ENCODE data around the gene CLDN34. TPM values are rescaled to one million over a fixed set of nuclear protein-coding genes. Genes with fewer than 3 reads are reported as not detected.
A peak's percentile ranks its signal among the peaks of the same experiment; 100 is the strongest.

Gene CLDN34, protein sequence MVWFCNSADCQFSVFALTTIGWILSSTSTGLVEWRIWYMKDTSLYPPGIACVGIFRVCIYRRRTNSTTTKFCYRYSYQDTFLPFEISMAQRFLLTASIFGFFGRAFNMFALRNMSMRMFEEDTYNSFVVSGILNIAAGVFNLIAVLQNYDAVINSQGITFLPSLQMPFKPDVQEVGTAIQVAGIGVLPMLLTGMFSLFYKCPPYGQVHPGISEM
- not detected in 2 replicates for total RNA-seq

DNA sequence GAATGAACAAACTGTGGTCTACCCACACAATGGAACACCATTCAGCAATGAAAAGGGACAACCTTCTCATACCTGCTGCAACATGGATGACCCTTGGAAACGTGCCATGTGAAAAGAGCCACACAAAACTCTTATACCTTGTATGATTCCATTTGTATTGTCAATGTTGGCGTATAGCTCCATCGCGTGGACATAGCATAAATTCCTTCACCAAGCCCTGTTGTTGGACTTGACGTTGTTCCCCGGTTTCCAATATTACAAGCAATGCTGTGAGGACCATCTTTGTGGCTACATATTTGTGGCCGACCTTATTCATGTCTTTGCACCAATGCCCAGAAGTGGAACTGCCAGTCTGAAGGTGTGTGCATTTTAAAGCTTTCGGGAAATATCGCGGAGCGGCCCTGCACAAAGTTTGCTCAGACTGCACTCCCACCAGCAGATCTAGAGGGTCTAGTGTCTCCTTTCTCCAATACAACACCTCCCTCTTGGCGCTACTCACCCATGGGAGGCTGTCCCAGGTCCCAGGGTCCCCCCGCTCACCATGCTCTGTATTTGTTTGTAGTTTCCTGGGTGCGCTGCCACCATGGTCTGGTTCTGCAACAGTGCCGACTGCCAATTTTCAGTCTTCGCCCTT, at the start of gene CLDN34:
Gene CLDN34, plus strand, starts transcription at position 584 of the 634 bp plus-strand sequence. Its CDS starts 0 bp downstream, at position 584.
- peak; percentile 5 for DNase-seq

DNA sequence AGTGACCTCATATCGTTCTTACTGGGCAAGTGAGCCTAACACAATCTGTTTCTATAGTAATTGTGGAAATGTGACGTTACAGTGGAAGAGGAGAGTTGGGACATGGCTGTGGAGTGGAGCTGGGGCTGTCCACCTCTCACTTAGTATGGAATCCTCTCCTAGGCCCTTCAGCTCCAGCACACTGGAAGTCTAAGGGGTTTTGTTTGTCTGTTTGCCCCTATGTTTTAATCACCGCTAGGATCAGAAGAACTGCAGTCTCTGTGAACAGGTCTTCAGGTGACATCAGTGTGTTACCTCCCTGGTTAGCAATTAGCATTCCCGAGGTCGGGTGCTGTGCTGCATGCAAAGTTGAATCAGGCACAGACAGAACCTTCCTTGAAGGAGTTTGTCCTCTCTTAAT, 49.3 kb upstream of the CLDN34 start:
- DNase-seq: no peak

DNA sequence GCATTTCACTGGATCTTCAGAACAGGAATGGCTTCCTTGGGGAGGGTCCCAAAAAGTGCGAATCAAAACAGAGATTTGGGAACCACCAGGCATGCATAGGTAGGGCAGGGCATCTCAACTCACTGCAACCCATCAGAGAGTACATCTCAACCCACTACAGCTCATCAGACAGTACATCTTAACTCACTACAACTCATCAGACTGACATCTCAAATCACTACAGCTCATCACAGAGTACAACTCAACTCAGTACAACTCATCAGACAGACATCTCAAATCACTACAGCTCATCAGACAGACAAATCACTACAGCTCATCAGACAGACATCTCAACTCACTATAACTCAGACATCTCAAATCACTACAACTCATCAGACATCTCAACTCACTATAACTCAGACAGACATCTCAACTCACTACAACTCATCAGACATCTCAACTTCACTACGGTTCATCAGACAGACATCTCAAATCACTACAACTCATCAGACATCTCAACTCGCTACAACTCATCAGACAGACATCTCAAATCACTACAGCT, 47.5 kb upstream of the CLDN34 start:
- no peak for DNase-seq

DNA sequence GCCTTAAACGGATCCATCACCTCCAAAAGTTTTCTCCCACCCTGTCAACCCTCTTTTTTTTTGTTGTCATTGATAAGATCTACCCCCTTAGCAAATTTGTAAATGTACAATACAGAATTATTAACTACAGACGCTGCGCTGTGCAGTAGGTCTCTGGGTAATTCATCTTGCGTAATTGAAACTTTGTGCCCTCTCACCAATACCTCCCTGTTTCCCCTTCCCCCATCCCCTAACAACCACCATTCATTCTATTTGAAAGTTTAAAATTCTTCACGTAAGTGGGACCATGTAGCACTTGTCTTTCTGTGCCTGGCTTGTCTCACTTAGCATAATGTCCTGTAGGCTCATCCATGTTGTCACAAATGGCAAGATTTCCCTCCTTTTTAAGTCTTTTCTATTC, 45.8 kb upstream of the CLDN34 start:
- DNase-seq: no peak

- peak; percentile 17 for DNase-seq
These were observed 43.8 kb upstream of the CLDN34 start for GRCh38 chrX:9923357-9923756.

DNA sequence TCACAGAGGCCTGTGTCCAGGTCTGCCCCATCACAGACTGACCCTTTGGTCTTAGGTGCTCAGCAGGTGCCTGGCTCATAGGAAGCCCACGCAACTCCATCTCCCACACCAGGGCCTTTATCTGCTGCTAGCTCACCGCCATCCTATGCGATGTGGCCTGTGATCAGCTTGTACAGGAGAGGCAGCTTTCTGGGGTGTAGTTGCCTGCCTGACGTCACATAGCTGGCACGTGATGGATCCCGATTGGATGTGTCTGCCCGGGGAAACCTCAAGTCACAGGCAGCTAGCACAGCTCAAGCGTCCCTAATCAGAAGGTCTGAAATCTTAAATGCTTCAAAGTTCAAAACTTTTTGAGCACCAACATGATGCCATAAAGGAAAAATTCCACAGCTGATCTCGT, 41.2 kb upstream of the CLDN34 start:
- no peak for DNase-seq

DNA sequence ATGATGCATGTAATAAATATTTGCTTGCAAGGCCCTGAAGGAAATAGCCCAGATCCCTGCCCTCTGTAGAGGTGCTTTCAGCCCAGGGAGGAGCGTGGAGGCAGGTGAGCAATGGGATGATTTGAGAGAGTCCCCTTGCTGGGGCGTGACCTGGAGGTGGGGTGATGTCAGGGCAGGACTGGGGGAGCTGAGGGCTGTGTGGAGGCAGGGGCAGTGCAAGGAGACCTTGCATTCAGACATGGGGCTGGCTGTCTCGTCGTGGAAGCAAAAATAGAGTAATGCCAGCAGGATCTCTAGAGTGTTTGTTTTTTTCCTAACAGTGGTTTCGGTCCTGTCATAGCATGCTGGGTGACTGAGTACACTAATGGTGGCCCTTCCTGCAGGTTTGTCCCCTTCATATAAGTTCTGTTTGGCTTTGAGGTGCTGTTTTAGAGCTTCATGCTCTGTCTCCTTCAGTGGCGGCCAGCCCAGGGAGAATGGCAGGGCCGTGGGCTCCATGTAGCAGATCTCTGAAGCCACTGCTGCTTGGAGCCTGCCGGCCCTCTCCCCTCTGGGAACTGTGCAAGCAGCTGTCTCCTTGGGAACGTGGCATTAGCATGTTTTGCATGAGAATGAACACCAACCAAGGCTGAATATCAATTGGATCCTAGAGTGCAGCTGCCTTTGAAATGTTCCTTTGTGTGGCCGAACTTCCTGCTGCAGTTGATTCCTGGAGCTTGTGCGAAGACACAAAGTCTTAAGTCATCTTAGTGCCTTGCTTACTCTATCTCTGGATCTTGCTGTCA, 39.3 kb upstream of the CLDN34 start:
- no peak for DNase-seq

GRCh38 chrX:9935436-9935835, 31.7 kb upstream of the CLDN34 start:
- no peak for DNase-seq

GRCh38 chrX:9937761-9938160, 29.4 kb upstream of the CLDN34 start:
- DNase-seq: no peak

DNA sequence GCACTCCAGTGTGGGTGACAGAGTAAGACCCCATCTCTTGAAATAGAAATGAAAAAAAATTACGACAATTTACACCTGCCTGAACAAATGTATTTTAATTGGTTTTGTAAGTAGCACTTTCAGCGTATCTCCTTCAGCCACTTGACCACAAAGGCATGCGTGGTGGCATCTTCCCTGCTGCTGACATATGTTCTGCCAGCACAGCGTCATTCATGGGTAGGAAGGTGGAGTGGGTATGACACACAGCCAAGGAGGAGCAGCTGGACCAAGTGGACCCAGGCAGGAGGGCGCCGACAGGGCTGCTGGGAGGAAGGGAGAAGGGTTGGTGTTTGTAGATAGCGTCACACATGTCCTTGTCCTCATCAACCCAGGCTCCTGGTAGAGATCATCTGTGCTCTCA, 28.6 kb upstream of the CLDN34 start:
- DNase-seq: no peak

DNA sequence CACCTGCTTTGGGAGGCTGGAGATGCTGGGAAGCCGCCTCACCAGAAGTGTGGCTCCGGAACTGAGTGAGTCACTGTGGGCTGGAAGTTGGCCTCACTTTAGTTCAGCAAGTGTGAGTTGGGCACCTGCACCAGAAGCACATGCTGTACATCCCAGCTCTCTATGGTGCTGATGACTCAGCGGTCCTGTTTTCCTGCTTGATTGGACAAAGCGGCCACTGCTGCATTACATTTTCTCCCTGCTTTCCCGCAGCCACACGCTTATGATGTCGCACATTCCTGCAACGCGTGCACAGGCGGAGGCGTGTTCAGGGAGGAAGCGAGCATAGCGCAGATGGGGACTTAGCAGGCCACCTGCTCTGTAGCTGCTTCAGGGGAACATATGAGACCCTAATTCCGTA, 26.7 kb upstream of the CLDN34 start:
- peak; percentile 91 for DNase-seq

DNA sequence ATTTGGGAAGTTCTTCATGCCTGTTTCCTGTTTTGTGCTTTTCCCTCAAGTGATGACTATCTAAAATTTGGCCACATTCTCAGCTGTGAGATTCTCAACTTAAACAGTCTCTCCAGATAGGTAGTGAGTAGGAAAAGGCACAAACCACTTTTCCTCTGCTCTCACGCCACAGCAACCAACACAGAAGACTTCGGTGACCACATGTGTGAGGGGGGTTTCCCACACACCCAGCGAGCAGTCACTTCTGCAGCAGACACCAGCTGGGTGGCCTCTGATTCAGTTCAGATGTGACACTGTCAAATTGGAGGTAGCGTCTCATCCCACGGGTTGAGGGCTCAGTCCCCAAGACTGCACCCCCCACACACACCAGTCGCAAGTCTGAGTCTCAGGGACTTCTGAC, 25.1 kb upstream of the CLDN34 start:
- DNase-seq: no peak

GRCh38 chrX:9943420-9943819, 23.7 kb upstream of the CLDN34 start:
- DNase-seq: no peak

GRCh38 chrX:9947131-9947794, 19.9 kb upstream of the CLDN34 start:
- DNase-seq: no peak

GRCh38 chrX:9948406-9948805, 18.8 kb upstream of the CLDN34 start:
- no peak for DNase-seq

GRCh38 chrX:9952300-9952699, 14.9 kb upstream of the CLDN34 start:
- DNase-seq: no peak

DNA sequence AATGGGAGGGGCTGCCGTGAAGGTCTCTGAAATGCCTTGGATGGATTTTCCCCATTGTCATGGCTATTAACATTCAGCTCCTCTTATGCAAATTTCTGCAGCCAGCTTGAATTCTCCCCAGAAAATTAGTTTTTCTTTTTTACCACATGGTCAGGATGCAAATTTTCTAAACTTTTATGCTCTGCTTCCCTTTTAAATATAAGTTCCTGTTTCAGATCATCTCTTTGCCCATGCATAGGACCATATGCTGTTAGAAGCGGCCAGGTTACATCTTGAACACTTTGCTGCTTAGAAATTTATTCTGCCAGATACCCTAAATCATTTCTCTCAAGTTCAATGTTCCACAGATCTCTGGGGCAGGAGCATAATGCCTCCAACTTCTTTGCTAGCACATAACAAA, 13.8 kb upstream of the CLDN34 start:
- no peak for DNase-seq

DNA sequence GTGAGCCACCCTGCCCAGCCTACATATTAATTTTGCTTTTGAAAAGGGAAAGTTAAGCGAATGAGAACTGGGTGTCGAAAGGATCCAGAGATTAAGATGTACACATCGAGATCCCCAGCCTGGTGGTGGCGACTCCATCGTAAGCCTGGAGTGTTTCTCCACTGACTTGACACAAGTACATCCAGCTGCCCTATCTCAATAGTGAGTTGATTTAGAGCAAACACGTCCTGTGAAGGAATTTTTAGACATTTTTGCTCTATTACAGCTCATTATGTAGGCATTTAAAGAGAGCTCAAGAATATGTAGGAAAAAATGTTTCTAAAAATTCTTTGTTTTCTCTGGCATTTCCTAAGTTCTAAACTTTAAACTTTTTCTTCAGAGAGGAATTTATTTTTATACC, 11.7 kb upstream of the CLDN34 start:
- DNase-seq: no peak

DNA sequence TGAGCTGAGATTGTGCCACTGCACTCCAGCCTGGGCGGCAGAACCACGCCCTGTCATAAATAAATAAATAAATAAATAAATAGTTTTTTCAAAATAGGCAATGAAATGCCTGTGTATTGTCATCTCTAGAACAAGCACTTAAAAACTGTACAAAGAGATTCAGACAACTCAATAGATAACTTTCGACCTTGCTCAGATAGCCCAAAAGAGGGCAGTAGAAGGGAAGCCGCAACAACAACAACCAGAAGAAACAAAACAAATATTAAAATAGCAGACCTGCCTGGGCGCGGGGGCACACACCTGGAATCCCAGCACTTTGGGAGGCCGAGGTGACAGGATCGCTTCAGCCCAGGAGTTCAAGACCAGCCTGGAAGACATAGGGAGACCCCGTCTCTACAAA, 9.4 kb upstream of the CLDN34 start:
- DNase-seq: no peak

DNA sequence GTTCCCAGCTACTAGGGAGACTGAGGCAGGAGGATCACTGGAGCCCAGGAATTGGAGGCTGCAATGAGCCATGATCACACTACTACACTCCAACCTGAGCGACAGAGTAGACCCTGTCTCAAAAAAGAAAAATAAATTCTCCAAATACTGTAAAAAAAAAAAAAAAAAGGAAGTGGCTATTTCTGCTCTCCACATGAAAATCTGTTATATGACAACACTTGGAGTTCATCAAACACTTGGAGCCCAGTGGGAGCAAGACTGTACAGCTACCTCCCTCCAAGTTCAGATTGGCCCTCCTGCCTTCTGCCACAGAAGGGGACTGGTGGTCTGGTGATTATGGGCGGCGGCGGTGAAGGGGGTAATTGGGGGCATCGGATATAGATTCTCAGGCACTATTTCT, 9.0 kb upstream of the CLDN34 start:
- no peak for DNase-seq

GRCh38 chrX:9961750-9962149, 5.4 kb upstream of the CLDN34 start:
- DNase-seq: no peak

DNA sequence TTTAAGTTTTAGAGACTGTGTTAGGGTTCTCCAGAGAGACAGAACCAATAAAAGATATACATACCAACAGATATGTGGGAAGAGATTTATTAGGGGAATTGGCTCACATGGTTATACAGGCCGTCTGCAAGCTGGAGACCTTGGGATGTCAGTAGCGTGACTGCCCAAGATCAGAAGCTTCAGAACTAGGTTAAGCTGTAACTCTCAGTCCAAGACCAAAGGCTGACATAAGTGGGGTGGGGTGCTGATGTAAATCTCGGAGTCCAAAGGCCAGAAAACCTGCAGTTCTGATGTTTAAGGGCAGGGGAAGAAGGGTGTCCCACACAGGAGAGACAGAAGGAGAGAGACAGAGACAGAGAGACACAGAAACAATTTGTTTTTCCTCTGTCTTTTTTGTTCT, 10.5 kb downstream of the CLDN34 start:
- DNase-seq: no peak

DNA sequence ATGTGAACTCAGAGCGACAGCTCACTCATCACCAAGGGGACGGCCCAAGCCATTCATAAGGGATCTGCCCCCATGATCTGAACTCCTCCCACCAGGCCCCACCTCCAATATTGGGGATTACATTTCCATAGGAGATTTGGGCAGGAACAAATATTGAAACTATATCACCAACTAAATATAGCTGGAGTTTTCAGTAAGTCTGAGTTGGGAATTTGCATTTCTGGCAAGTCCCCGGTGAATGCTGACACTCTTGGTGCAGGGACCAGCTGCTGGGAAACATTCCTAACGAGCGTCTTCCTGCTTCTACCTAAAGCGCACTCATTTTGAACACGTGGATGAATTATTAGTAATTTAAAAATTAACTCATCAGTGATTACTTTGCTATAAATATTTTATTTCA, 13.2 kb downstream of the CLDN34 start:
- no peak for DNase-seq
